HG02798 (cell line): Measurements from ENCODE around the gene ZNF516.

Experiments used
- ATAC-seq: cut with Tn5 transposase; IDR thresholded peaks from one replicate; pipeline ENCODE4 v1.9.1; 2021; ENCODE audit warnings: mild to moderate bottlenecking; ENCODE audit not compliant: unreplicated experiment, poor library complexity

The ZNF516 gene

GRCh38 chr18:76472829-76473228, 22.2 kb downstream of the ZNF516 start:
- no peak for ATAC-seq

- no peak for ATAC-seq
These were observed 23.4 kb downstream of the ZNF516 start for GRCh38 chr18:76471593-76471992.

- ATAC-seq, result no peak
These were observed 26.4 kb downstream of the ZNF516 start for GRCh38 chr18:76468345-76469304.

GRCh38 chr18:76467371-76468190, 27.5 kb downstream of the ZNF516 start:
- no peak for ATAC-seq

- ATAC-seq, result no peak
These were observed 28.5 kb downstream of the ZNF516 start for GRCh38 chr18:76466410-76466991.

- ATAC-seq, result no peak
These were observed 29.2 kb downstream of the ZNF516 start for GRCh38 chr18:76465630-76466409.

- no peak for ATAC-seq
These were observed 30.5 kb downstream of the ZNF516 start for GRCh38 chr18:76464281-76465259.

GRCh38 chr18:76463872-76464271, 31.2 kb downstream of the ZNF516 start:
- no peak for ATAC-seq

- ATAC-seq, result no peak
These were observed 31.7 kb downstream of the ZNF516 start for GRCh38 chr18:76463358-76463757.

- ATAC-seq, result no peak
These were observed 32.7 kb downstream of the ZNF516 start for GRCh38 chr18:76462326-76462694.

- no peak for ATAC-seq
These were observed 33.2 kb downstream of the ZNF516 start for GRCh38 chr18:76461692-76462325.

- ATAC-seq, result no peak
These were observed 33.9 kb downstream of the ZNF516 start for GRCh38 chr18:76461148-76461547.

GRCh38 chr18:76460482-76460881, 34.6 kb downstream of the ZNF516 start:
- ATAC-seq, result no peak

- ATAC-seq, result no peak
These were observed 35.2 kb downstream of the ZNF516 start for GRCh38 chr18:76459687-76460350.

- no peak for ATAC-seq
These were observed 35.7 kb downstream of the ZNF516 start for GRCh38 chr18:76459312-76459686.

- no peak for ATAC-seq
These were observed 36.3 kb downstream of the ZNF516 start for GRCh38 chr18:76458522-76459311.

- ATAC-seq, result no peak
These were observed 37.1 kb downstream of the ZNF516 start for GRCh38 chr18:76457957-76458356.
